Fibroblast of skin of scalp (primary cell): ENCODE results near the gene TMEM63C.

Experiments
- DNase-seq: peaks from one replicate; pipeline ENCODE4 v3.0.0-alpha.2; 2013

TMEM63C gene

DNA sequence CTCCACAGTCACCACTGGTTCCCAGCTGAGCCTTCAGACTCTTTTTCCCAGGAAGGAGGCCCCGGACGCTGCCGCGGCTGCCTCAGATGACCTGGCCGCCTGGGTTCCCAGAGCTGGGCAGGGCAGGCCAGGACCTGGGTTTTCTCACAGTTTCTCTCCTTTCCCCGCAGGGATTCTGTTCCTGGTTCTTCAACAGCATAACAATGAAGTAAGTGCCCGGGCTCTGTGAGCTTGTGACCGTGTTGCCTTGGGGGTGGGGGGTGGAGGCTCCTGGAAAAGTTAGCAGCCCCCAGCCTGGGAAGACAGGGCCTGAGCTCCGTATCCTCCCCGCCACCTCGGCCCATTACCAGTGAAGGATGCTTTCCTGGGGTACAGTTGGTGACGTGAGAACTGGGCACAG lies 43.7 kb downstream of the TMEM63C start:
- DNase-seq = no peak

- DNase-seq = no peak
Observed at GRCh38 chr14:77225892-77226557, 44.4 kb downstream of the TMEM63C start.

DNA sequence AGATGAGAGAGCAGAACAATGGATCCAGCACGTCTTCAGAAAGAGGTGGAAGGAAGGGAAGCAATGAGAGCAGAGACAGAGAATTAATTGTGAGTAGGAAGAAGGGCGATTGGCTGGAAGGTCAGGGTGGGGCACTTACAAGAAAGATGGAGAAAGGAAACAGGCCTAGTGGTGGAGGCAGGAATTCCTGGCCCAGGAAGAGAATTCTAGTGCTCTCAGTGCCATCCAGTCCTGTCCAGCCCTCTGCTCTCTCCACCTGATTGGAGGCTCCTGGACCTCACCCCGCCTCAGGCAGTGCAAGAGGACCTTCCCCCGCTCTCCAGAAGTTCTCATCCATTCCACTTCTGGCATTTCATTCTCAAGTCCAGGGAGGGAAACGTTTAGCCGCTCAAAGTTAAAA lies 46.5 kb downstream of the TMEM63C start:
- DNase-seq = no peak

DNA sequence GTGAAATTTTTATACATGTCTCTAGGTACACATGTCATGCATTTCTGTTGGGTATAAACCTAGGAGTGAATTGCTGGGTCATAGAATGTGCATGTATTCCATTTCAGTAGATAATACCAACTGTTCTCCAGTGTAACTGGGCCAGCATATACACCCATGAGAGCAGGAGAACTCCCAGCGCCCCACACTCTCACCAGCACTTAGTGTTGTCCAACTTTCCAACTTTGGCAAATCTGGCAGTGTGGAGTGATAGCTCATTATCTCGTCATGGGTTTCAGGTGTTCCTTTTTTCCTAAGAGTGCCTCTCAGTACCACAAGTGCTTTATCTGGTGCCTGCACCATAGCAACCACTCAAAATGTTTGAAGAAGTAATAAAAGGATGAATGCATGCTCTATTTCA lies 49.3 kb downstream of the TMEM63C start:
- no peak for DNase-seq

GRCh38 chr14:77231721-77232120 lies 50.1 kb downstream of the TMEM63C start:
- no peak for DNase-seq

GRCh38 chr14:77236814-77237213 lies 55.2 kb downstream of the TMEM63C start:
- no peak for DNase-seq

DNA sequence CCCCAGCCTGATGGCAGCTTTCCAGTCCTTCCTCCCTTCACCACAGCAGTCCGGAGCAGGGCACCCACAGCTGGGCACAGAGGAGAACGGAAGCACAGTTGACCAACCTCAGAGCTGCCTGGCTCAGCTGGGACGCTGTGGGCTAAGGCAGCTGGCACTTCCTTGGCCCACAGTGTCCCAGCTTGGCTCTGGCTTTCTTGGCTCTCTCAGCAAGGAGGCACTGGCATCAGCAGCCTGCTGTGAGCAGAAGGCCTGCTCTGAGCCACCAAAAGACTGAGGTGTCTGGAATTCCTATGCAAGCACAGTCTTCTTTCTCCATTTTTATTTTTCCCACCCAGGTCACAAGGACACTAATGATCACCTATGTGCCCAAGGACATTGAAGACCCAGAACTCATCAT lies 56.8 kb downstream of the TMEM63C start:
- DNase-seq = no peak

DNA sequence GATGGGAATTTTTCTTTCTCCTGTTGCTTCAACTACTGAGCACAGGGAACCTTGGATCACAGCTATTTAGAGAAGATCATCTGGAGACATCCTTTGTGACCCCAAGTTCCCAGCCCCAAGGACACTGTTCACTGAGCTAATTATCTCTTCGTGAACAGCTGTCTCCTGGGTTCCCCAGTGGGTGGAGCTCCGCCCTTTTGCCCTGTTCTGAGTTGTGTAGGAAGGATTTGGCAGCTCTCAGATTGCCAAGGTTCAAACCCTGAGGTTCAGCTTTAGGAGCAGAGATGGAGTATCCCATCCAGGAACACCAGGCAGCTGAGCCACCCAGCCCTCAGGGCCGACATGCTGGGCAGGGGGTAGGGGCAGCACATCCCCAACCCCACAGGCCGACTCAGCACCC lies 57.4 kb downstream of the TMEM63C start:
- DNase-seq = no peak

- no peak for DNase-seq
Observed at GRCh38 chr14:77239412-77239811, 57.8 kb downstream of the TMEM63C start.

DNA sequence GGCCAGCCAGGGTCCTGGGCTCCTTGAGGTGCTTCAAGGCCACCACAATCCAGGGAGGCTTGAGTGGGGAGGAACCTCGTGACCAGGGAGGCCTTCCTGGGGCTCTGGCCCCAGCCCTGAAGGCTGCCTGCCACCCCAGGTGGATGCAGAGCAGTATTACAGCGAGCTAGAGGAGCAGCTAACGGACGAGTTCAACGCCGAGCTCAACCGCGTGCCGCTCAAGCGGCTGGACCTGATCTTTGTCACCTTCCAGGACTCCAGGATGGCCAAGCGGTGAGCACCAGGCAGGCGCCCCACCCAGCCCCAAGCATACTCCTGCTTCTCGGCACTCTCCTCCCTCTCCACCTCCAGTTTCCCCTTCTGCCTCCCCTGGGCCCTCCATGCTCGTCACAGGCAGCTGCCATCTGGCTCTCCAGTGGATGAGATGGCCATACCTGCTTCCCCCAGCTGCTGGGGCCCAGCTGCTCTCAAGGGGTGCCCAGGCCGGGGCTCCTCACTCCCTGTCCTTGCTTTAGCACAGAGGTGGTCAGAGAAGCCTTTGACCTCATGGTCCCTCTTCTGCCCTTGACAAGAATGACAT lies 58.8 kb downstream of the TMEM63C start:
- no peak for DNase-seq

DNA sequence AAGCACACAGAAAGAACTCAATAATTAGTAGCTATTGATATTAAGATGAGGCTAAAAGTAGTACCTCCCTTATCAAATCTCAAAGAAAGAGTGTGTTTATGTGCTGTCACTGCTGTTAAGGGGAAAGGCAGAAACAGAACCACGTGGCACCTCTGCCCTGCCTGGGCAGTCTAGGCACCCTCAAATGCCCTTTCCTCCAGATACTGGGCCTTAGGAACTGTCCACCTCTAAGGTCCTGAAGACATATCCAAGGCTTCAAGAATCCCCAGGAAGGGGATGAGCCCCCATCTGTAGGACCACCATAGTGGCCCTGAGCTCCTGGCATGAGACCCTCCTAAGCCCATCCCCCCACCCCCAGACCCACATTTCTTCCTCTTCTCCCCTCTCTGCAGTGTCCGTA lies 60.4 kb downstream of the TMEM63C start:
- DNase-seq = no peak

DNA sequence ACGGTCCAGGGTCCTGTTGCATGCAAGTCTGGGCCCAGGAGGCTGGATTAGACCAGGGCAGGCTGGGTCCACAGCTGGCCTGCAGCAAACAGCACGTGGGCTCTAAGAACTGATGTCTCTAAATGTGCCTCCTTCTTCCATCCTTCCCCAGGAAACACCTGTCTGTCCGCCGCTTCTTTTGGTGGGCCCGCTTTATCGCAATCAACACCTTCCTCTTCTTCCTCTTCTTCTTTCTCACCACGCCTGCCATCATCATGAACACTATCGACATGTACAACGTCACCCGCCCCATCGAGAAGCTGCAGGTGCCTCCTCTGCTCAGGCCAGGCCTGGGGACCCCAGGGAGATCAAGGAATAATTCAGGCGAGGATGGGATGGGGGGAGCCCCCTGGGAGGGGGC lies 61.2 kb downstream of the TMEM63C start:
- no peak for DNase-seq

GRCh38 chr14:77243853-77244252 lies 62.3 kb downstream of the TMEM63C start:
- DNase-seq = no peak

GRCh38 chr14:77245820-77246219 lies 64.2 kb downstream of the TMEM63C start:
- DNase-seq = no peak

DNA sequence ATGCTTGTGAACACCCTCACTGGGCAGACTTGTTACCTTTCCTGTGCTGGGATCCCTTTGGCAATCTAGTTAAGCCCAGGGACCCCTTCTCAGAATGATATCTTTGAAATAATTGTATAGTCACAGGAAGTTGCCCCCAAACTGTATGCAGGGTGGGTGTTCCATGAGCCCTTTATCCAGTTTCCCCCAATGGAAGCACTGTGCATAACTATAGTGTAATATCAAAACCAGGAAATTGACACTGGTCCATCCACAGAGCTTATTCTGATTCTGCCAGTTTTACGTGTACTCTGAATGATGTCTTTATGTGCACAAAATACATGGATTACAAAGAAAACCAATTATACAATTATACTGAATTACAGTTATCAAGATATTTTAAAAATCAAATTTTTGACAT lies 65.2 kb downstream of the TMEM63C start:
- no peak for DNase-seq

- no peak for DNase-seq
Observed at GRCh38 chr14:77248666-77249065, 67.1 kb downstream of the TMEM63C start.

GRCh38 chr14:77249286-77249685 lies 67.7 kb downstream of the TMEM63C start:
- no peak for DNase-seq

DNA sequence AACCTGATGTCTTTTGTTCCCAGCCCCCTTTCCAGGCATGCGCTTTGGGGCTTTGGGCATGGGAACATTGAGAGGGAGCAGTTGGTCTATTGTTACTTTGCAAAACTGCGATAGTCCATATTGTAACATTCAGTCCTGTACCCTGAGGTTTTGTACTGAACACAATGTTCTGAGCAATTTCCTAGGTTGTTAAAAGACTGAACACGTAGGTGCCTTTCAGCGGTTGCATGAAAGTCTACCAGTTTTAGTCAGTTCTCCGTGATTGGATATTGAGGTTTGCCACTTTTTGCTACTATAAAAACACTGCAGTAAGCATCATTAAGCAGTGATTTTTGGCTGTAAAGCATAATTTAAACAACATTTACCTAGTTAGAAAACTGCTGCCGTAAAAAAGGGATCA lies 69.3 kb downstream of the TMEM63C start:
- no peak for DNase-seq

DNA sequence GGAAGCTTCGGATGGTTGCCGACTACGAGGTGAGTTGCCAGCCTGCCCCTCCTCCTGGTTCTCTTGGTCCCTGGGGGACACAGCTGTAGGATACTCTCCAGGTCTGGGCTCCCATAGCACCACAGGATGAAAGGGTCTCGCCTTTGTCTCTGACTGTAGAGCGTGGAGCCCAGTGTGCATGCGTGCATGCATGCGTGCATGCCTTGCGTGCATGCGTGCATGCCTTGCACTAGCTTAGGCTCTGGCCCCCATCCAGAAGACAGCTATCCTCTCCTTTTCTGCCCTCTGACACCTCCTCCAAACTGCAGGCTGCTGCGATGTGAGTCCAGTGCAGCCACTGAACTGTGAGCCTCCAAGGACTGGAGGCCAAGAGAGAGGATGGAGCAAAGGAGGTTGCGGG lies 70.3 kb downstream of the TMEM63C start:
- no peak for DNase-seq

- DNase-seq = no peak
Observed at GRCh38 chr14:77253333-77254190, 72.0 kb downstream of the TMEM63C start.

- no peak for DNase-seq
Observed at GRCh38 chr14:77256694-77257093, 75.1 kb downstream of the TMEM63C start.

- DNase-seq = no peak
Observed at GRCh38 chr14:77257700-77258099, 76.1 kb downstream of the TMEM63C start.

GRCh38 chr14:77258566-77258965 lies 77.0 kb downstream of the TMEM63C start:
- DNase-seq = no peak
